Bronchial smooth muscle cell (primary cell): Measurements from ENCODE around the gene ERVFRD-1. TPM values are rescaled to one million over a fixed set of nuclear protein-coding genes. Genes with fewer than 3 reads are reported as not detected.

Experiments
- total RNA-seq: library from RNA; depleted of rRNA; stranded (reverse); fragments of >200 nt; gene quantifications from 2 replicates; pipeline ENCODE4 v1.2.1, GENCODE V29; 2014

The ERVFRD-1 gene, protein sequence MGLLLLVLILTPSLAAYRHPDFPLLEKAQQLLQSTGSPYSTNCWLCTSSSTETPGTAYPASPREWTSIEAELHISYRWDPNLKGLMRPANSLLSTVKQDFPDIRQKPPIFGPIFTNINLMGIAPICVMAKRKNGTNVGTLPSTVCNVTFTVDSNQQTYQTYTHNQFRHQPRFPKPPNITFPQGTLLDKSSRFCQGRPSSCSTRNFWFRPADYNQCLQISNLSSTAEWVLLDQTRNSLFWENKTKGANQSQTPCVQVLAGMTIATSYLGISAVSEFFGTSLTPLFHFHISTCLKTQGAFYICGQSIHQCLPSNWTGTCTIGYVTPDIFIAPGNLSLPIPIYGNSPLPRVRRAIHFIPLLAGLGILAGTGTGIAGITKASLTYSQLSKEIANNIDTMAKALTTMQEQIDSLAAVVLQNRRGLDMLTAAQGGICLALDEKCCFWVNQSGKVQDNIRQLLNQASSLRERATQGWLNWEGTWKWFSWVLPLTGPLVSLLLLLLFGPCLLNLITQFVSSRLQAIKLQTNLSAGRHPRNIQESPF
- not detected in 2 replicates for total RNA-seq

DNA sequence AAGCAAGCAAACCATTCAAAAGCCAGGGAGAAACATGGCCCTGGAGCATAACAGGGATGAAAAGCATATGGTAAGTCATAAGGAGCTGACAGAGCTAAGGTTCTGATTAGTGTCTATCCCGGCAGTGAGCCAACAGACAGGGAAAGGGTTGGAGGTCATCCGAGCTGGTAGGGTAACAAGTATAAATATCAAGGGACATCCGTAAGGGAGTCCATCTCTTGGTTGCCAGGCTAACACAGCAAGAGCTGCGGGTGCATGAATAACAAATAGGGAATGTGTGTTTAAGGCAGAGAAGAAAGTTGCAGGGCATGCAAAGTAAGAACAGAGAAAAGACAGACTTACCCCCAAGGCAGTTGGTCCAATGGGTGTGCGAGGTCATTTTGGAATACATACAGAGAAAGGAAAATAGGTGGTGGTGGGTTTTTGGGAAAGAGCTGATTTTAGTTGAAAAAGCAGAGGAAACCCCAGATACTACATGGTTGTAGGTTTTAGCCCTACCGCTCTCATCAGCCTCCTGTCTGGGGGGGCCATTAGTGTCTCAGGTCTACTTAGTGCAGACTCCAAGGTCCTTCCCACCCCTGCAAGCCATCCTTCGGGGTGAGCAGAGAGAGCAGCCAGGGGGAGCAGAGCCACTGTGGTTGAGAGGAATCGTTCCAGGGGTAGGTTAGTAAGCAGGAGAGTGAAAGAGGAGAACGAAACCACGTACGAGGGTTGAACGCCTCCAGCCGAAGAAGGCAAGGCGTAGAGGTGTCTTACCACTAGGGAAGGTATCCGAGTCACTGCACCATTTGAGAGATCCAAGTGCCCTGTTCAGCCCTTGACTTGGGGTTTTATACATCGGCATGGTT is at the start of gene ERVFRD-1:
TSS of gene ERVFRD-1 (minus strand) at position 805 of the 848 bp plus-strand sequence. CDS start 6,415 bp downstream, outside the sequence.

DNA sequence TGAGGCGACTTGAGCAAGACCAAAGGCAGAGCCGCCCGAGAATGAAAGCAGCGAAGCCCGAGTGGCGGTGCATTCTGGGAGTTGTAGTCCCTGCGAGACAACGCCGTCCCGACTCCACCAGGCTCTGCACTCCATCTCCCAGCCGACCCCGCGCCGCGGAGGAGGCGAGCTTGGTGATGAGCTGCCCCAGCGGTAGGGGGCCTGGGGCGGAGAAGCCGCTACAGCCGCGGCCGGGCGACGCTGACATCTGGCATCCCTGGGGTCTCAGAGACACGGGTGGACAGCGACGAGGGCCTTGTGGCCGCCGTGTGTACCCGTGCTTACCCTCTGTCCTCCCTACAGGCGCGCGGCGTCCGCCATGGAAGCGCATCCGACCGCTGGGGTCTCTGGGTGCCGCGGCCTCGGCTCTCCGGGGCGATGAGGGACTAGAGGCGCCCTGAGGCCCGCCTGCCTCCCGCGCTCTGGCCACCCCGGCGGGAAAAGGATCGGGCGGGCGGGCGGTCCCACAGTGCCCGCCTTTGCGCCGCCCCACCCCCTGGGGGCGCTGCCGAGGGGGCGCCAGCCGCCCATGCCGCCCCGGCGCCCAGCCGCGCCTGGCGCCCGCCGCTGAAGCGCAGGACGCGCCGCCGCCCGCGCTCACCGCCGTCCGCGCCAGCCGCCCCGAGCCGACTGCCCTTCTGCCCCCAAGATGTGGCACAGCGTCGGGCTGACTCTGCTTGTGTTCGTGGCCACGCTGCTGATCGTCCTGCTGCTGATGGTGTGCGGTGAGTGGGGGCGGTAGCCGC is 17.7 kb downstream of the ERVFRD-1 start, which contains the start of gene SMIM13:
TSS of gene SMIM13 (plus strand) at position 209 of the 785 bp plus-strand sequence. CDS start at position 689, 480 bp downstream.

Other genes starting within 250 kb of the ERVFRD-1 start
- gene GCM2, start 229.7 kb downstream of the ERVFRD-1 start, total RNA-seq = not detected in 2 replicates
- gene SYCP2L, start 224.7 kb downstream of the ERVFRD-1 start, total RNA-seq = under 0.01 TPM in 1 of 2 replicates, not detected in the other
- gene ELOVL2, start 67.4 kb downstream of the ERVFRD-1 start, total RNA-seq = not detected in 2 replicates
- gene SMIM13, start 17.9 kb downstream of the ERVFRD-1 start, total RNA-seq = 3.2 and 3.5 TPM in 2 replicates
- 0.16 and 0.17 TPM in 2 replicates for gene NEDD9, start 120.9 kb upstream of the ERVFRD-1 start, total RNA-seq